GM13977 (cell line): Measurements from ENCODE around the gene BICRAL.

Experiments
- DNase-seq: peaks from one replicate; pipeline ENCODE4 v3.0.0; 2012; ENCODE audit warnings: low spot score
- CTCF ChIP-seq: IDR thresholded peaks from 2 replicates; pipeline ENCODE4 v1.5.1; 2012; ENCODE audit warnings: mild to moderate bottlenecking, control low read depth; ENCODE audit not compliant: insufficient read depth; ENCODE audit errors: extremely low read depth, missing control alignments
- in situ Hi-C: fragments of 300-500 bp; cut with MboI; formaldehyde crosslinking; loops from one replicate; pipeline ENCODE4 v1.12.0; 2022; ENCODE audit warnings: low sequenced_read_pairs, low pct_unique_long_range_greater_than_20kb, mixed read lengths, inconsistent platforms; ENCODE audit not compliant: unreplicated experiment

Gene BICRAL

GRCh38 chr6:42745083-42745639 lies 36.7 kb upstream of the BICRAL start:
- DNase-seq, result peak; percentile 38
- in situ Hi-C loops, result no loop called here
- no peak for TF ChIP-seq CTCF

GRCh38 chr6:42745640-42746462 lies 36.0 kb upstream of the BICRAL start, which contains the start of gene TBCC:
TSS of gene TBCC (minus strand) at chr6:42746103. CDS start at chr6:42746073, 30 bp downstream.
- peak; percentile 99 for DNase-seq
- no peak for TF ChIP-seq CTCF
- in situ Hi-C loops, result no loop called here

GRCh38 chr6:42746463-42747391 lies 35.1 kb upstream of the BICRAL start:
- DNase-seq, result peak; percentile 92
- TF ChIP-seq CTCF, result no peak
- in situ Hi-C loops, result no loop called here

- in situ Hi-C loops, result no loop called here
- DNase-seq, result no peak
These were observed 33.5 kb upstream of the BICRAL start for GRCh38 chr6:42748203-42748898.

GRCh38 chr6:42751055-42751454 lies 30.8 kb upstream of the BICRAL start:
- no peak for DNase-seq
- TF ChIP-seq CTCF, result no peak
- in situ Hi-C loops, result no loop called here

More at GRCh38 chr6:42748203-42748898, 33.5 kb upstream of the BICRAL start:
- TF ChIP-seq CTCF, result no peak

- in situ Hi-C loops, result no loop called here
- no peak for DNase-seq
- no peak for TF ChIP-seq CTCF
These were observed 27.1 kb upstream of the BICRAL start for GRCh38 chr6:42754759-42755158.
